B cell (primary cell): Measurements from ENCODE around the gene DNAJC3. TPM values are rescaled to one million over a fixed set of nuclear protein-coding genes. Genes with fewer than 3 reads are reported as not detected.

Source experiments
- ATAC-seq: fragments of 200-7000 bp; cut with Tn5 transposase; one replicate; pipeline ENCODE4 v1.10.0; 2021; ENCODE audit warnings: low read depth, mild to moderate bottlenecking, moderate number of reproducible peaks, moderate library complexity
- CTCF ChIA-PET: fragments of 350-600 bp; sonication (Branson Sonifier 250); formaldehyde crosslinking; loops from one replicate; lab custom pipeline; 2021; ENCODE audit warnings: antibody characterized with exemption, inconsistent platforms; lab: Charles Lee
- POLR2A ChIA-PET: fragments of 350-600 bp; sonication (Branson Sonifier 250); formaldehyde crosslinking; loops from one replicate; lab custom pipeline; 2021; ENCODE audit warnings: antibody characterized with exemption; lab: Charles Lee
- DNase-seq: peaks from one replicate; pipeline ENCODE4 v3.0.0; 2013
- H2AFZ ChIP-seq: 2 replicates; pipeline ENCODE4 v1.6.1; 2012; ENCODE audit warnings: mild to moderate bottlenecking, low read depth, low read length; ENCODE audit not compliant: insufficient read depth, poor library complexity, severe bottlenecking
- H3K27ac ChIP-seq, 2 donors: 1 replicate in 1 of 2; 2 replicates in 1 of 2; pipeline ENCODE4 v1.5.1; 2012 to 2013; ENCODE audit warnings: low read length in 2 of 2, mild to moderate bottlenecking in 2 of 2, moderate library complexity in 1 of 2
- H3K27me3 ChIP-seq, 4 experiments: fragments of 200-600 bp in 1 of 4; sonication (generic) in 1 of 4; replicated peaks in 1 of 4; 1 replicate in 2 of 4; 2 replicates in 2 of 4; pipeline versions ENCODE4 v1.6.1 to v1.7.0; 2013 to 2016; ENCODE audit warnings: low read length in 3 of 4, mild to moderate bottlenecking in 2 of 4, mixed read lengths in 1 of 4, moderate library complexity in 1 of 4; ENCODE audit not compliant: insufficient read depth in 4 of 4, control insufficient read depth in 3 of 4; ENCODE audit errors: control extremely low read depth in 1 of 4
- H3K36me3 ChIP-seq, 2 experiments: replicated peaks in 1 of 2; 1 replicate in 1 of 2; 2 replicates in 1 of 2; pipeline versions ENCODE4 v1.6.1 to v1.7.1; 2013; ENCODE audit warnings: low read length in 1 of 2; ENCODE audit not compliant: insufficient read depth in 2 of 2, control insufficient read depth in 1 of 2; ENCODE audit errors: control extremely low read depth in 1 of 2, extremely low read depth in 1 of 2
- H3K4me1 ChIP-seq, 2 donors: fragments of 200-600 bp in 1 of 2; sonication (generic) in 1 of 2; 1 replicate in 1 of 2; 2 replicates in 1 of 2; pipeline versions ENCODE4 v1.5.1 to v1.6.1; 2013 to 2017; ENCODE audit warnings: low read length in 2 of 2; ENCODE audit not compliant: control insufficient read depth in 2 of 2, insufficient read depth in 2 of 2
- H3K4me2 ChIP-seq: replicated peaks from 2 replicates; pipeline ENCODE3; 2012; ENCODE audit warnings: mild to moderate bottlenecking, low read depth, low read length; ENCODE audit not compliant: poor library complexity, severe bottlenecking
- H3K4me3 ChIP-seq, 5 experiments: fragments of 200-600 bp in 1 of 5; sonication (generic) in 1 of 5; 1 replicate in 3 of 5; 2 replicates in 2 of 5; pipeline versions ENCODE4 v1.5.1 to v1.7.0; 2011 to 2016; ENCODE audit warnings: low read length in 4 of 5, mild to moderate bottlenecking in 4 of 5, low read depth in 2 of 5, control low read depth in 1 of 5, moderate library complexity in 1 of 5; ENCODE audit not compliant: insufficient read depth in 1 of 5; ENCODE audit errors: control extremely low read depth in 1 of 5, extremely low read depth in 1 of 5
- H3K79me2 ChIP-seq: fragments of 200-600 bp; sonication (generic); one replicate; pipeline ENCODE4 v1.6.0; 2016; ENCODE audit warnings: low read length; ENCODE audit not compliant: control insufficient read depth, insufficient read depth
- H3K9ac ChIP-seq: fragments of 200-600 bp; sonication (generic); 2 replicates; pipeline ENCODE4 v1.6.1; 2017; ENCODE audit warnings: mild to moderate bottlenecking, low read length, moderate library complexity
- H3K9me3 ChIP-seq, 3 donors: one replicate each; pipeline versions ENCODE4 v1.6.1 to v1.7.1; 2013; ENCODE audit warnings: low read length in 2 of 3; ENCODE audit not compliant: control insufficient read depth in 2 of 3, insufficient read depth in 1 of 3; ENCODE audit errors: control extremely low read depth in 1 of 3
- H4K20me1 ChIP-seq: 2 replicates; pipeline ENCODE4 v1.6.0; 2012; ENCODE audit warnings: mild to moderate bottlenecking, low read length; ENCODE audit not compliant: insufficient read depth, control insufficient read depth, poor library complexity, severe bottlenecking
- H3K27ac Mint-ChIP-seq: one replicate; pipeline ENCODE4 v1.8.0; 2021; ENCODE audit warnings: mixed read lengths
- H3K27me3 Mint-ChIP-seq: one replicate; pipeline ENCODE4 v1.8.0; 2021; ENCODE audit warnings: mixed read lengths
- H3K4me1 Mint-ChIP-seq: one replicate; pipeline ENCODE4 v1.8.0; 2021; ENCODE audit warnings: mixed read lengths
- H3K4me3 Mint-ChIP-seq: one replicate; pipeline ENCODE4 v1.8.0; 2021; ENCODE audit warnings: mixed read lengths
- H3K9me3 Mint-ChIP-seq: one replicate; pipeline ENCODE4 v1.8.0; 2022; ENCODE audit warnings: mixed read lengths; ENCODE audit not compliant: insufficient read depth
- CTCF ChIP-seq: fragments of 200-600 bp; IDR thresholded peaks from one replicate; pipeline ENCODE4 v1.8.0; 2022; ENCODE audit warnings: antibody characterized with exemption, mild to moderate bottlenecking
- EZH2 ChIP-seq: IDR thresholded peaks from 2 replicates; pipeline ENCODE4 v1.6.1; 2012; ENCODE audit warnings: borderline replicate concordance, low read depth, mild to moderate bottlenecking, moderate library complexity, low read length; ENCODE audit not compliant: insufficient read depth, poor library complexity, severe bottlenecking
- WGBS: methylation state at CpG from one replicate; pipeline ENCODE4 v1.1.5; 2013; ENCODE audit warnings: missing lambda C conversion rate; ENCODE audit not compliant: insufficient coverage; 5-methylcytosine and 5-hydroxymethylcytosine counted together
- intact Hi-C: fragments of 100-400 bp; cut with micrococcal nuclease; formaldehyde crosslinking; loops from one replicate; pipeline ENCODE4 v1.10.0; 2022
- polyA plus RNA-seq: library from polyadenylated mRNA; depleted of rRNA; stranded (reverse); fragments of >200 nt; gene quantifications from 2 replicates; pipeline ENCODE4 v1.2.3, GENCODE V29; 2012
- total RNA-seq, 2 donors: library from RNA; stranded (reverse); fragments of 120-200 nt in 1 of 2; gene quantifications; 1 replicate in 1 of 2; 2 replicates in 1 of 2; pipeline versions ENCODE4 v1.2.3 to v1.2.4, GENCODE V29; 2013 to 2022

Gene DNAJC3
- total and polyA plus RNA-seq, 2 donors (not counting 1 experiment from before 2014, with no cell fraction given): 2.8 to 12.1 TPM

- no peaks in the 10 kb centered on the region for H3K36me3 ChIP-seq
- WGBS: 81% methylated on average over 3 of the region's 4 CpGs
- ChIA-PET POLR2A (no interaction called here), CTCF (no interaction called here)
- no peak for ATAC-seq
- Mint-ChIP-seq H3K4me1 (no peaks in the 10 kb centered on the region), H3K4me3 (no peak overlapping the region), H3K27ac (no peak overlapping the region), H3K9me3 (no peaks in the 10 kb centered on the region), H3K27me3 (peaks cover 21% of the 10 kb centered on the region)
- H3K79me2 ChIP-seq: no peaks in the 10 kb centered on the region
- no peaks in the 10 kb centered on the region for H3K4me1 ChIP-seq
- H3K9me3 ChIP-seq: no peaks in the 10 kb centered on the region
- DNase-seq: no peak
- H3K27ac ChIP-seq: no peak overlapping the region
- no peak overlapping the region for H3K4me2 ChIP-seq
- H3K27me3 ChIP-seq: peaks cover 0 to 3% (median 0%) of the 10 kb centered on the region in 4 experiments
- intact Hi-C loops: no loop called here
- no peak overlapping the region for H3K9ac ChIP-seq
- no peak overlapping the region for H2AFZ ChIP-seq
- TF ChIP-seq EZH2: no peak
- no peak for TF ChIP-seq CTCF
- H3K4me3 ChIP-seq: no peak overlapping the region
- no peaks in the 10 kb centered on the region for H4K20me1 ChIP-seq
Observed at GRCh38 chr13:95629071-95629470, 47.9 kb upstream of the DNAJC3 start.

GRCh38 chr13:95630593-95630992 is 46.3 kb upstream of the DNAJC3 start:
- H3K4me3 Mint-ChIP-seq: no peak overlapping the region
- intact Hi-C loops: no loop called here
- POLR2A ChIA-PET: no interaction called here
- CTCF ChIA-PET: no interaction called here
- H2AFZ ChIP-seq: no peak overlapping the region
- no peaks in the 10 kb centered on the region for H4K20me1 ChIP-seq
- H3K27ac Mint-ChIP-seq: no peak overlapping the region
- no peaks in the 10 kb centered on the region for H3K4me1 ChIP-seq
- H3K27me3 ChIP-seq: no peaks in the 10 kb centered on the region
- H3K4me2 ChIP-seq: no peak overlapping the region
- no peaks in the 10 kb centered on the region for H3K9me3 ChIP-seq
- WGBS: no CpG with 5 or more reads among the region's 3 CpGs
- no peak overlapping the region for H3K9ac ChIP-seq
- H3K27ac ChIP-seq: no peak overlapping the region
- peaks cover 20% of the 10 kb centered on the region for H3K27me3 Mint-ChIP-seq
- no peak overlapping the region for H3K4me3 ChIP-seq
- no peaks in the 10 kb centered on the region for H3K36me3 ChIP-seq
- TF ChIP-seq EZH2 (no peak), CTCF (no peak)
- DNase-seq: no peak
- ATAC-seq: no peak
- no peaks in the 10 kb centered on the region for H3K79me2 ChIP-seq
- H3K9me3 Mint-ChIP-seq: no peaks in the 10 kb centered on the region
- no peaks in the 10 kb centered on the region for H3K4me1 Mint-ChIP-seq
